ENCODE results near the gene IMMP2L.
"Not testable (repeated sequence)": the region's sequence is repeated elsewhere in the genome, so short reads cannot be mapped to it uniquely, and the experiment has no call there.

GRCh38 chr7:111251365-111251764 is 310.9 kb downstream of the IMMP2L start:
- TF ChIP-seq, protein P1, sequence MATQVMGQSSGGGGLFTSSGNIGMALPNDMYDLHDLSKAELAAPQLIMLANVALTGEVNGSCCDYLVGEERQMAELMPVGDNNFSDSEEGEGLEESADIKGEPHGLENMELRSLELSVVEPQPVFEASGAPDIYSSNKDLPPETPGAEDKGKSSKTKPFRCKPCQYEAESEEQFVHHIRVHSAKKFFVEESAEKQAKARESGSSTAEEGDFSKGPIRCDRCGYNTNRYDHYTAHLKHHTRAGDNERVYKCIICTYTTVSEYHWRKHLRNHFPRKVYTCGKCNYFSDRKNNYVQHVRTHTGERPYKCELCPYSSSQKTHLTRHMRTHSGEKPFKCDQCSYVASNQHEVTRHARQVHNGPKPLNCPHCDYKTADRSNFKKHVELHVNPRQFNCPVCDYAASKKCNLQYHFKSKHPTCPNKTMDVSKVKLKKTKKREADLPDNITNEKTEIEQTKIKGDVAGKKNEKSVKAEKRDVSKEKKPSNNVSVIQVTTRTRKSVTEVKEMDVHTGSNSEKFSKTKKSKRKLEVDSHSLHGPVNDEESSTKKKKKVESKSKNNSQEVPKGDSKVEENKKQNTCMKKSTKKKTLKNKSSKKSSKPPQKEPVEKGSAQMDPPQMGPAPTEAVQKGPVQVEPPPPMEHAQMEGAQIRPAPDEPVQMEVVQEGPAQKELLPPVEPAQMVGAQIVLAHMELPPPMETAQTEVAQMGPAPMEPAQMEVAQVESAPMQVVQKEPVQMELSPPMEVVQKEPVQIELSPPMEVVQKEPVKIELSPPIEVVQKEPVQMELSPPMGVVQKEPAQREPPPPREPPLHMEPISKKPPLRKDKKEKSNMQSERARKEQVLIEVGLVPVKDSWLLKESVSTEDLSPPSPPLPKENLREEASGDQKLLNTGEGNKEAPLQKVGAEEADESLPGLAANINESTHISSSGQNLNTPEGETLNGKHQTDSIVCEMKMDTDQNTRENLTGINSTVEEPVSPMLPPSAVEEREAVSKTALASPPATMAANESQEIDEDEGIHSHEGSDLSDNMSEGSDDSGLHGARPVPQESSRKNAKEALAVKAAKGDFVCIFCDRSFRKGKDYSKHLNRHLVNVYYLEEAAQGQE (IDR thresholded peaks at IDR 0.05; ENCODE audit: insufficient read depth in 1 of 2, low read depth in 2 of 2, low read length in 1 of 2), result not testable (repeated sequence)
- not testable (repeated sequence) for TF ChIP-seq POLR2AphosphoS5 (IDR thresholded peaks at IDR 0.05; ENCODE audit: low read depth, low read length); CTCF (IDR thresholded peaks at IDR 0.05); TCF7L2 (IDR thresholded peaks at IDR 0.05; ENCODE audit: low read depth, low read length); SIN3A (IDR thresholded peaks at IDR 0.05; ENCODE audit: borderline replicate concordance, insufficient read depth, low read depth, low read length)
